22Rv1 (cell line): ENCODE results near the gene SRSF10.

Source experiments
- ZFX ChIP-seq: fragments of 450-650 bp; IDR thresholded peaks from 2 replicates; pipeline ENCODE4 v1.6.1; 2017; ENCODE audit warnings: antibody characterized with exemption, borderline replicate concordance
- TF ChIP-seq, protein P1 (sequence below): fragments of 450-650 bp; IDR thresholded peaks from 2 replicates; pipeline ENCODE4 v1.5.1; 2017; ENCODE audit warnings: mild to moderate bottlenecking

DNA sequence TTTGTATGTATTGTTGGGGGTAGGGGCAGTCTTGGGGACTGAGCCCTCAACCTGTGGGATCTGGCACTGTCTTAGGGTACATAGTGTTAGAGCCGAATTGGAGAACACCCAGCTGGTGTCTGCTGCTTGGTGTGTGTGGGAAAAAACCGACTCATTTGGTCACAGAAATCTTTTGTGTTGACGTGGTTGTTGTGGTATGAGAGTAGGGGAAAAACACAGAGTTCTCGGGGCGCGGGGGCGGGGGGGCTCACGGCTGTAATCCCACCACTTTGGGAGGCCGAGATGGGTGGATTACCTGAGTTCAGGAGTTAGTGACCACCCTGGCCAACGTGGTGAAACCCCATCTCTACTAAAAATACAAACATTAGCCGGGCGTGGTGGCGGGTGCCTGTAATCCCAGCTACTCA is 15.3 kb upstream of the SRSF10 start:
- TF ChIP-seq, protein P1, sequence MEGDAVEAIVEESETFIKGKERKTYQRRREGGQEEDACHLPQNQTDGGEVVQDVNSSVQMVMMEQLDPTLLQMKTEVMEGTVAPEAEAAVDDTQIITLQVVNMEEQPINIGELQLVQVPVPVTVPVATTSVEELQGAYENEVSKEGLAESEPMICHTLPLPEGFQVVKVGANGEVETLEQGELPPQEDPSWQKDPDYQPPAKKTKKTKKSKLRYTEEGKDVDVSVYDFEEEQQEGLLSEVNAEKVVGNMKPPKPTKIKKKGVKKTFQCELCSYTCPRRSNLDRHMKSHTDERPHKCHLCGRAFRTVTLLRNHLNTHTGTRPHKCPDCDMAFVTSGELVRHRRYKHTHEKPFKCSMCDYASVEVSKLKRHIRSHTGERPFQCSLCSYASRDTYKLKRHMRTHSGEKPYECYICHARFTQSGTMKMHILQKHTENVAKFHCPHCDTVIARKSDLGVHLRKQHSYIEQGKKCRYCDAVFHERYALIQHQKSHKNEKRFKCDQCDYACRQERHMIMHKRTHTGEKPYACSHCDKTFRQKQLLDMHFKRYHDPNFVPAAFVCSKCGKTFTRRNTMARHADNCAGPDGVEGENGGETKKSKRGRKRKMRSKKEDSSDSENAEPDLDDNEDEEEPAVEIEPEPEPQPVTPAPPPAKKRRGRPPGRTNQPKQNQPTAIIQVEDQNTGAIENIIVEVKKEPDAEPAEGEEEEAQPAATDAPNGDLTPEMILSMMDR: no peak
- no peak for TF ChIP-seq ZFX
